Measurements from ENCODE around the gene LUZP1.

Gene LUZP1

DNA sequence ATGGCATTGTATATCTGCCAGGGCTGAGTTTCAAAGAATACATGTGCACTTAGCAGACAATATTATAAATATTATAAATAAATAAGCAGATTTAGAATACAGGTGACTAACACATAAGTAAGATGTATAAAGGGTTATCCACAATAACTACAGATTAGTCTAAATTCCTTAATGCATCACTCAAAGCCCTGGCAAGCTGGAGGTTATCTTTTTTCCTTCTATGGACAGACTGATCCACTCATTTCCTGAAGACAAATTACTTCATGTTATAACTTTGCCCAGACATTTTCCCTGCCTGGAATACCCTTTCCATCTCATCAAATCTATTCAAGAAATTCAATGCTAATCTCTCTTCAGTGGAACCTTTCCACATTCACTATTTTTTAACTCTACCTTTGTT, 38.8 kb downstream of the LUZP1 start:
- TF ChIP-seq YY1 (IDR thresholded peaks at IDR 0.05; ENCODE audit: insufficient read depth, insufficient read length), result no peak
- no peak for TF ChIP-seq SUZ12 (IDR thresholded peaks at IDR 0.05; ENCODE audit: extremely low read depth, insufficient read depth, insufficient read length)
- TF ChIP-seq ZNF274 (IDR thresholded peaks at IDR 0.05; ENCODE audit: low read depth, low read length), result no peak
- Histone ChIP-seq H3K9ac (ENCODE audit: insufficient read length, low read depth) (no peak overlapping the region), H3K4me3 (ENCODE audit: insufficient read length, low read depth) (no peak overlapping the region), H3K27me3 (ENCODE audit: insufficient read depth, insufficient read length) (no peaks in the 10 kb centered on the region), H3K36me3 (ENCODE audit: insufficient read depth, insufficient read length, low read length) (peaks cover 10% of the 10 kb centered on the region), H3K4me1 (ENCODE audit: insufficient read depth, insufficient read length) (no peaks in the 10 kb centered on the region), H3K9me3 (ENCODE audit: insufficient read depth, low read length) (no peaks in the 10 kb centered on the region)
- no peak for DNase-seq (ENCODE audit: low read depth, low spot score)

- Histone ChIP-seq H3K36me3 (ENCODE audit: insufficient read depth, insufficient read length, low read length) (peaks cover 5% of the 10 kb centered on the region), H3K9ac (ENCODE audit: insufficient read length, low read depth) (no peak overlapping the region), H3K27me3 (ENCODE audit: insufficient read depth, insufficient read length) (no peaks in the 10 kb centered on the region), H3K9me3 (ENCODE audit: insufficient read depth, low read length) (no peaks in the 10 kb centered on the region), H3K4me3 (ENCODE audit: insufficient read length, low read depth) (no peak overlapping the region), H3K4me1 (ENCODE audit: insufficient read depth, insufficient read length) (no peaks in the 10 kb centered on the region)
- DNase-seq (ENCODE audit: low read depth, low spot score), result no peak
- TF ChIP-seq SUZ12 (IDR thresholded peaks at IDR 0.05; ENCODE audit: extremely low read depth, insufficient read depth, insufficient read length) (no peak), YY1 (IDR thresholded peaks at IDR 0.05; ENCODE audit: insufficient read depth, insufficient read length) (no peak), ZNF274 (IDR thresholded peaks at IDR 0.05; ENCODE audit: low read depth, low read length) (no peak)
Measured at GRCh38 chr1:23126801-23127200, 41.9 kb downstream of the LUZP1 start.

DNA sequence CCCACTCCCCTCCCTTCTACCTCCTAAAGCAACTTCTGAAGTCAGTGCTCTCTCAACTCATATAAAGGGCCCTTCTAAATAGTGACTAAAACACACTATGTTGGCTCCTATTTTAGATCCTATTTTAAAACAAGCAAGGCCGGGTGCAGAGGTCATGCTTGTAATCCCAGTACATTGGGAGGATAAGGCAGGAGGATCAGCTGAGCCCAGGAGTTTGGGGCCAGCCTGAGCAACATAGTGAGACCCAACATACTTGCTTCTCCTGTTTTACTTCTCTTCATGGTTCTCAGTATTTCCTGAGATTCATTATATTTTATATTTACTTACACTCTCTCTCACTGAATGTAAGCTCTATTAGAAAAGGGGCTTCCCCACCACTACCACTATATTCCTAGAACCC, 42.5 kb downstream of the LUZP1 start:
- no peak for DNase-seq (ENCODE audit: low read depth, low spot score)
- Histone ChIP-seq H3K4me1 (ENCODE audit: insufficient read depth, insufficient read length) (no peaks in the 10 kb centered on the region), H3K36me3 (ENCODE audit: insufficient read depth, insufficient read length, low read length) (peaks cover 5% of the 10 kb centered on the region), H3K27me3 (ENCODE audit: insufficient read depth, insufficient read length) (no peaks in the 10 kb centered on the region), H3K9ac (ENCODE audit: insufficient read length, low read depth) (no peak overlapping the region), H3K4me3 (ENCODE audit: insufficient read length, low read depth) (no peak overlapping the region), H3K9me3 (ENCODE audit: insufficient read depth, low read length) (no peaks in the 10 kb centered on the region)
- TF ChIP-seq SUZ12 (IDR thresholded peaks at IDR 0.05; ENCODE audit: extremely low read depth, insufficient read depth, insufficient read length) (no peak), YY1 (IDR thresholded peaks at IDR 0.05; ENCODE audit: insufficient read depth, insufficient read length) (no peak), ZNF274 (IDR thresholded peaks at IDR 0.05; ENCODE audit: low read depth, low read length) (no peak)

DNA sequence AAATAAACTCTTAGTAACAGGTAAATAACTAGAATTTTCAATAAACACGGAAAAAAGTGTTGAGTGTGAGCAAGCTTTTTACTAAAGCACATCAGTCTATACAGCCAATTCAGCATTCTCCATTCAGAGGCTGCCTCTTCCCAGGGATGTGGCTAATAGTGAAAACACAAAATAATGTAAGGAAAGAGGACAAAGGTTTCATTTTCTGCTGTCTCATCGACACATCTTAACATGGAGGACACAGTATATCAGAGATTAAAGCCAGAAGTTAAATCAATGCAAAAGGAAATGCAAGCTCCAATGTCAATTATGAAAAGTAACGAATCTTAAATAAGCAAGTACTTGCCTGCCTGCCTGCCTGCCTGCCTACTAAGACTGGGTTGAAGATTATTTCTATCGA, 43.2 kb downstream of the LUZP1 start:
- Histone ChIP-seq H3K9ac (ENCODE audit: insufficient read length, low read depth) (no peak overlapping the region), H3K4me1 (ENCODE audit: insufficient read depth, insufficient read length) (no peaks in the 10 kb centered on the region), H3K36me3 (ENCODE audit: insufficient read depth, insufficient read length, low read length) (peaks cover 5% of the 10 kb centered on the region), H3K4me3 (ENCODE audit: insufficient read length, low read depth) (no peak overlapping the region), H3K27me3 (ENCODE audit: insufficient read depth, insufficient read length) (no peaks in the 10 kb centered on the region), H3K9me3 (ENCODE audit: insufficient read depth, low read length) (no peaks in the 10 kb centered on the region)
- TF ChIP-seq SUZ12 (IDR thresholded peaks at IDR 0.05; ENCODE audit: extremely low read depth, insufficient read depth, insufficient read length) (no peak), ZNF274 (IDR thresholded peaks at IDR 0.05; ENCODE audit: low read depth, low read length) (no peak), YY1 (IDR thresholded peaks at IDR 0.05; ENCODE audit: insufficient read depth, insufficient read length) (no peak)
- no peak for DNase-seq (ENCODE audit: low read depth, low spot score)

- H3K9ac ChIP-seq (ENCODE audit: insufficient read length, low read depth), result no peak overlapping the region
- H3K27me3 ChIP-seq (ENCODE audit: insufficient read depth, insufficient read length), result no peaks in the 10 kb centered on the region
- no peaks in the 10 kb centered on the region for H3K4me1 ChIP-seq (ENCODE audit: insufficient read depth, insufficient read length)
- peaks cover under 1% of the 10 kb centered on the region for H3K36me3 ChIP-seq (ENCODE audit: insufficient read depth, insufficient read length, low read length)
- no peak overlapping the region for H3K4me3 ChIP-seq (ENCODE audit: insufficient read length, low read depth)
- TF ChIP-seq ZNF274 (IDR thresholded peaks at IDR 0.05; ENCODE audit: low read depth, low read length) (no peak), YY1 (IDR thresholded peaks at IDR 0.05; ENCODE audit: insufficient read depth, insufficient read length) (no peak), SUZ12 (IDR thresholded peaks at IDR 0.05; ENCODE audit: extremely low read depth, insufficient read depth, insufficient read length) (no peak)
- no peaks in the 10 kb centered on the region for H3K9me3 ChIP-seq (ENCODE audit: insufficient read depth, low read length)
- DNase-seq (ENCODE audit: low read depth, low spot score), result no peak
Measured at GRCh38 chr1:23124259-23125026, 44.2 kb downstream of the LUZP1 start.

DNA sequence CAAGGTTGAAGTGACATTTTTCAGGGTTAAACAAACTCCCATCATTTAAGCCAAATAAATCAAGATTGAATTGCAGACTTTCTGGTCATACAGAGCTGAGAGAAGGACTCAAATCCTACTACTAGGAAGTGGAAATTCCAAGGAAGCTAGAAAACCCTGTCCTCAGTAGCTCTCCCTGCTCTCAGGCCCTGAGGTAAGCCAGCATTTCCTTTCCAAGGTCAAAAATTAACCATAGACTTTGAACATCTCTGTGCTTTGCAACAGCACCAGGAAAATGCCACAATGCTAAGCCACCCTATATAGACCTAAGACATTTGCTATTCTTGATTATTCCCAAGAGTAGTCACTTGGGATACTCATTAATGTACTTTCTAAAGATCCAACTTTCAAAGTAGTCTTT, 45.1 kb downstream of the LUZP1 start:
- Histone ChIP-seq H3K36me3 (ENCODE audit: insufficient read depth, insufficient read length, low read length) (no peaks in the 10 kb centered on the region), H3K4me1 (ENCODE audit: insufficient read depth, insufficient read length) (no peaks in the 10 kb centered on the region), H3K9ac (ENCODE audit: insufficient read length, low read depth) (no peak overlapping the region), H3K27me3 (ENCODE audit: insufficient read depth, insufficient read length) (no peaks in the 10 kb centered on the region), H3K9me3 (ENCODE audit: insufficient read depth, low read length) (no peaks in the 10 kb centered on the region), H3K4me3 (ENCODE audit: insufficient read length, low read depth) (no peak overlapping the region)
- TF ChIP-seq ZNF274 (IDR thresholded peaks at IDR 0.05; ENCODE audit: low read depth, low read length) (no peak), YY1 (IDR thresholded peaks at IDR 0.05; ENCODE audit: insufficient read depth, insufficient read length) (no peak), SUZ12 (IDR thresholded peaks at IDR 0.05; ENCODE audit: extremely low read depth, insufficient read depth, insufficient read length) (no peak)
- no peak for DNase-seq (ENCODE audit: low read depth, low spot score)

DNA sequence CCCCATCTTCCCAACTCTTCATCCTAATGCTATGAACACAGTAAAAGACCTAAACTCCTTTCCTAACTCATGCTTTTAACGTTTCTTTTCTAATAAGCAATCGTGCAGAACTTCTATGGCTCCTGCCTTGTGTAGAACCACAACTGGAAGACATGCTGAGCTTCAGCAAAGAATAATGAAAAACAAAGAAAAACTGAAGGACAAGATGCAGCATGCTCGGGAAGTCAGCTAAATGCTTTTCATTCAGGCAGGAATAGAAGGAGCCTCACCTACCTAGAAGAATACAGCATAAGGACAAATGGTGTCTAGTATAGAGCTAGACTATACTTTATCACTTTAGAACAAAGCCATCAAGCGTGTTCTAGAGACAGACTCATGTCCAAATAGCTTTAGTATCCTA, 45.9 kb downstream of the LUZP1 start:
- TF ChIP-seq YY1 (IDR thresholded peaks at IDR 0.05; ENCODE audit: insufficient read depth, insufficient read length), result no peak
- TF ChIP-seq ZNF274 (IDR thresholded peaks at IDR 0.05; ENCODE audit: low read depth, low read length), result no peak
- TF ChIP-seq SUZ12 (IDR thresholded peaks at IDR 0.05; ENCODE audit: extremely low read depth, insufficient read depth, insufficient read length), result no peak
- Histone ChIP-seq H3K4me3 (ENCODE audit: insufficient read length, low read depth) (no peak overlapping the region), H3K36me3 (ENCODE audit: insufficient read depth, insufficient read length, low read length) (no peaks in the 10 kb centered on the region), H3K9me3 (ENCODE audit: insufficient read depth, low read length) (no peaks in the 10 kb centered on the region), H3K9ac (ENCODE audit: insufficient read length, low read depth) (no peak overlapping the region), H3K4me1 (ENCODE audit: insufficient read depth, insufficient read length) (no peaks in the 10 kb centered on the region), H3K27me3 (ENCODE audit: insufficient read depth, insufficient read length) (no peaks in the 10 kb centered on the region)
- DNase-seq (ENCODE audit: low read depth, low spot score), result no peak
